GM23338 (cell line): ENCODE data around the gene PTPRN2. TPM values are rescaled to one million over a fixed set of nuclear protein-coding genes. Genes with fewer than 3 reads are reported as not detected.

Experiments used
- ATAC-seq: fragments of 200-7000 bp; cut with Tn5 transposase; 3 replicates; pipeline ENCODE4 v1.9.1; 2020
- DNase-seq: peaks from one replicate; pipeline ENCODE4 v3.0.0-alpha.2; 2015; ENCODE audit warnings: low spot score
- H2AFZ ChIP-seq: fragments of 200-600 bp; sonication (generic); 2 replicates; pipeline ENCODE4 v1.8.0; 2016; ENCODE audit warnings: antibody characterized with exemption, mild to moderate bottlenecking, moderate library complexity
- H3F3A ChIP-seq: fragments of 200-600 bp; sonication (generic); replicated peaks from 2 replicates; pipeline ENCODE4 v1.8.0; 2017; ENCODE audit warnings: antibody characterized with exemption, mixed run types, low read depth
- H3K27ac ChIP-seq: fragments of 200-600 bp; sonication (generic); 2 replicates; pipeline ENCODE4 v1.6.1; 2016; ENCODE audit warnings: low read depth
- H3K27me3 ChIP-seq: fragments of 200-600 bp; sonication (generic); 2 replicates; pipeline ENCODE4 v1.8.0; 2016; ENCODE audit warnings: mild to moderate bottlenecking, mixed run types, moderate library complexity; ENCODE audit not compliant: insufficient read depth
- H3K36me3 ChIP-seq: fragments of 200-600 bp; sonication (generic); 2 replicates; pipeline ENCODE4 v1.8.0; 2016; ENCODE audit warnings: mild to moderate bottlenecking; ENCODE audit not compliant: insufficient read depth
- H3K4me1 ChIP-seq: fragments of 200-600 bp; sonication (generic); 2 replicates; pipeline ENCODE4 v1.8.0; 2016; ENCODE audit warnings: mild to moderate bottlenecking, moderate library complexity; ENCODE audit not compliant: insufficient read depth
- H3K4me2 ChIP-seq: fragments of 200-600 bp; sonication (generic); 2 replicates; pipeline ENCODE4 v1.7.1; 2017; ENCODE audit warnings: mixed run types
- H3K4me3 ChIP-seq: fragments of 200-600 bp; sonication (generic); 2 replicates; pipeline ENCODE4 v1.6.1; 2016; ENCODE audit warnings: mixed run types
- H3K79me2 ChIP-seq: fragments of 200-600 bp; sonication (generic); replicated peaks from 2 replicates; pipeline ENCODE4 v1.8.0; 2017; ENCODE audit warnings: mild to moderate bottlenecking; ENCODE audit not compliant: insufficient read depth
- H3K9me2 ChIP-seq: fragments of 200-600 bp; sonication (generic); 2 replicates; pipeline ENCODE4 v1.8.0; 2017; ENCODE audit not compliant: insufficient read depth
- H4K20me1 ChIP-seq: fragments of 200-600 bp; sonication (generic); replicated peaks from 2 replicates; pipeline ENCODE4 v1.8.0; 2017; ENCODE audit warnings: mild to moderate bottlenecking; ENCODE audit not compliant: insufficient read depth
- H3K27ac Mint-ChIP-seq: 2 replicates; pipeline ENCODE4 v1.8.0; 2020; ENCODE audit warnings: inconsistent platforms, mild to moderate bottlenecking, moderate library complexity, mixed read lengths
- H3K27me3 Mint-ChIP-seq: 3 replicates; pipeline ENCODE4 v1.8.0; 2022; ENCODE audit warnings: low read depth, mild to moderate bottlenecking, moderate library complexity, mixed read lengths, inconsistent platforms; ENCODE audit not compliant: insufficient read depth, poor library complexity
- H3K36me3 Mint-ChIP-seq: 3 replicates; pipeline ENCODE4 v1.8.0; 2021; ENCODE audit warnings: low read depth, mild to moderate bottlenecking, inconsistent platforms, moderate library complexity, mixed read lengths
- H3K4me1 Mint-ChIP-seq: 3 replicates; pipeline ENCODE4 v1.8.0; 2020; ENCODE audit warnings: mild to moderate bottlenecking, inconsistent platforms, mixed read lengths
- H3K4me3 Mint-ChIP-seq: 3 replicates; pipeline ENCODE4 v1.8.0; 2021; ENCODE audit warnings: moderate library complexity, mild to moderate bottlenecking, inconsistent platforms, mixed read lengths
- H3K9me3 Mint-ChIP-seq: 3 replicates; pipeline ENCODE4 v1.8.0; 2020; ENCODE audit warnings: moderate library complexity, mild to moderate bottlenecking, inconsistent platforms, mixed read lengths
- CREB1 ChIP-seq: fragments of 250-450 bp; sonication (Bioruptor Pico); IDR thresholded peaks from 2 replicates; pipeline ENCODE4 v1.5.0; 2020; ENCODE audit warnings: low read depth, mild to moderate bottlenecking, moderate library complexity
- EZH2 ChIP-seq: fragments of 200-600 bp; sonication (generic); IDR thresholded peaks from one replicate; pipeline ENCODE4 v1.8.0; 2017; ENCODE audit warnings: antibody characterized with exemption, mild to moderate bottlenecking, low read depth; ENCODE audit not compliant: unreplicated experiment
- EZH2phosphoT487 ChIP-seq: fragments of 200-600 bp; sonication (generic); IDR thresholded peaks from one replicate; pipeline ENCODE4 v1.8.1; 2018; ENCODE audit warnings: antibody characterized with exemption; ENCODE audit not compliant: unreplicated experiment
- JUNB ChIP-seq: IDR thresholded peaks from one replicate; pipeline ENCODE4 v1.6.1; 2016; ENCODE audit warnings: antibody characterized with exemption; ENCODE audit not compliant: unreplicated experiment
- NANOG ChIP-seq: IDR thresholded peaks from 2 replicates; pipeline ENCODE4 v1.6.1; 2016; ENCODE audit warnings: antibody characterized with exemption, borderline replicate concordance
- POLR2AphosphoS5 ChIP-seq: IDR thresholded peaks from 2 replicates; pipeline ENCODE4 v1.6.1; 2016; ENCODE audit warnings: antibody characterized with exemption, low read depth
- STAT1 ChIP-seq: IDR thresholded peaks from one replicate; pipeline ENCODE4 v1.6.1; 2016; ENCODE audit warnings: antibody characterized with exemption; ENCODE audit not compliant: unreplicated experiment
- ZNF114 ChIP-seq: fragments of 250-450 bp; sonication (Bioruptor Pico); IDR thresholded peaks from 2 replicates; pipeline ENCODE4 v1.5.0; 2020; ENCODE audit warnings: mild to moderate bottlenecking, moderate library complexity
- ZNF331 ChIP-seq: fragments of 250-450 bp; sonication (Bioruptor Pico); IDR thresholded peaks from 2 replicates; pipeline ENCODE4 v1.5.0; 2020; ENCODE audit warnings: low read depth, mild to moderate bottlenecking, moderate library complexity
- polyA plus RNA-seq: library from polyadenylated mRNA; unstranded; fragments of >200 nt; fragmentation: Nextera tagmentation; extraction: Ambion mirVana; gene quantifications from 2 replicates; pipeline ENCODE4 v1.2.1, GENCODE V29; 2016
- total RNA-seq: library from RNA; depleted of rRNA; stranded (reverse); fragments of >200 nt; shearing (Covaris generic); gene quantifications from 2 replicates; pipeline ENCODE4 v1.2.3, GENCODE V29; 2014
- TF ChIP-seq, protein P1 (sequence below): IDR thresholded peaks from 2 replicates; pipeline ENCODE4 v1.6.1; 2016; ENCODE audit warnings: antibody characterized with exemption
- TF ChIP-seq, protein P2 (sequence below): IDR thresholded peaks from one replicate; pipeline ENCODE4 v1.6.1; 2018; ENCODE audit warnings: antibody characterized with exemption; ENCODE audit not compliant: unreplicated experiment
- TF ChIP-seq, protein P3 (sequence below), 2 experiments: fragments of 200-600 bp in 1 of 2; sonication (generic) in 1 of 2; conservative IDR thresholded peaks; 2 replicates each; pipeline versions ENCODE4 v1.5.1 to v1.6.1; 2016 to 2017; ENCODE audit warnings: antibody characterized with exemption in 2 of 2, low read depth in 2 of 2, mild to moderate bottlenecking in 2 of 2, moderate library complexity in 1 of 2

Gene PTPRN2
- total and polyA plus RNA-seq, 2 experiments from 2014 or later = 0.87 to 4.0 TPM

DNA sequence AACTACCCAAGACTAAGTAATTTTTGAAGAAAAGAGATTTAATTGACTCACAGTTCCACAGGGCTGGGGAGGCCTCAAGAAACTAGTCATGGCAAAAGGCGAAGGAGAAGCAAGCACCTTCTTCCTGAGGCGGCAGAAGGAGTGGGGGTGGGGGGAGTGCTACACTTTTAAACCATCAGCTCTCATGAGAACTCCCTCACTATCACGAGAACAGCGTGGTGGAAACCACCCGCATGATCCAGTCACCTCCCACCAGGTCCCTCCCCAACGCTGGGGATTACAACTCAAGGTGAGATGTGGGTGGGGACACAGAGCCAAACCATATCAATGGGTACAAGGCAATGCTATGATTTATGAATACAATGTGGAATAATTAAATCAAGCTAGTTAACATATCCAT lies 241.9 kb downstream of the PTPRN2 start:
- Histone ChIP-seq H3K4me3 (no peak overlapping the region), H3K4me1 (no peaks in the 10 kb centered on the region), H2AFZ (no peak overlapping the region), H3K27ac (no peak overlapping the region), H3K4me2 (no peak overlapping the region), H3F3A (no peaks in the 10 kb centered on the region), H3K27me3 (no peaks in the 10 kb centered on the region), H3K79me2 (no peaks in the 10 kb centered on the region), H3K36me3 (no peaks in the 10 kb centered on the region), H3K9me2 (no peaks in the 10 kb centered on the region), H4K20me1 (no peaks in the 10 kb centered on the region)
- ATAC-seq (no peak), DNase-seq (no peak)
- H3K4me3 Mint-ChIP-seq = no peak overlapping the region
- H3K27ac Mint-ChIP-seq = no peak overlapping the region
- peaks cover 48% of the 10 kb centered on the region for H3K36me3 Mint-ChIP-seq
- H3K27me3 Mint-ChIP-seq = peaks cover 6% of the 10 kb centered on the region
- H3K9me3 Mint-ChIP-seq = peaks cover 86% of the 10 kb centered on the region
- H3K4me1 Mint-ChIP-seq = no peaks in the 10 kb centered on the region; the same call in 2 of the 3 replicates
- TF ChIP-seq NANOG (no peak), STAT1 (no peak), ZNF114 (CRISPR knock-in tag) (no peak), EZH2phosphoT487 (no peak), EZH2 (no peak), ZNF331 (CRISPR knock-in tag) (no peak), POLR2AphosphoS5 (no peak), JUNB (no peak), CREB1 (CRISPR knock-in tag) (no peak)
- TF ChIP-seq, protein P1, sequence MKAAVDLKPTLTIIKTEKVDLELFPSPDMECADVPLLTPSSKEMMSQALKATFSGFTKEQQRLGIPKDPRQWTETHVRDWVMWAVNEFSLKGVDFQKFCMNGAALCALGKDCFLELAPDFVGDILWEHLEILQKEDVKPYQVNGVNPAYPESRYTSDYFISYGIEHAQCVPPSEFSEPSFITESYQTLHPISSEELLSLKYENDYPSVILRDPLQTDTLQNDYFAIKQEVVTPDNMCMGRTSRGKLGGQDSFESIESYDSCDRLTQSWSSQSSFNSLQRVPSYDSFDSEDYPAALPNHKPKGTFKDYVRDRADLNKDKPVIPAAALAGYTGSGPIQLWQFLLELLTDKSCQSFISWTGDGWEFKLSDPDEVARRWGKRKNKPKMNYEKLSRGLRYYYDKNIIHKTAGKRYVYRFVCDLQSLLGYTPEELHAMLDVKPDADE = no peak
- TF ChIP-seq, protein P2, sequence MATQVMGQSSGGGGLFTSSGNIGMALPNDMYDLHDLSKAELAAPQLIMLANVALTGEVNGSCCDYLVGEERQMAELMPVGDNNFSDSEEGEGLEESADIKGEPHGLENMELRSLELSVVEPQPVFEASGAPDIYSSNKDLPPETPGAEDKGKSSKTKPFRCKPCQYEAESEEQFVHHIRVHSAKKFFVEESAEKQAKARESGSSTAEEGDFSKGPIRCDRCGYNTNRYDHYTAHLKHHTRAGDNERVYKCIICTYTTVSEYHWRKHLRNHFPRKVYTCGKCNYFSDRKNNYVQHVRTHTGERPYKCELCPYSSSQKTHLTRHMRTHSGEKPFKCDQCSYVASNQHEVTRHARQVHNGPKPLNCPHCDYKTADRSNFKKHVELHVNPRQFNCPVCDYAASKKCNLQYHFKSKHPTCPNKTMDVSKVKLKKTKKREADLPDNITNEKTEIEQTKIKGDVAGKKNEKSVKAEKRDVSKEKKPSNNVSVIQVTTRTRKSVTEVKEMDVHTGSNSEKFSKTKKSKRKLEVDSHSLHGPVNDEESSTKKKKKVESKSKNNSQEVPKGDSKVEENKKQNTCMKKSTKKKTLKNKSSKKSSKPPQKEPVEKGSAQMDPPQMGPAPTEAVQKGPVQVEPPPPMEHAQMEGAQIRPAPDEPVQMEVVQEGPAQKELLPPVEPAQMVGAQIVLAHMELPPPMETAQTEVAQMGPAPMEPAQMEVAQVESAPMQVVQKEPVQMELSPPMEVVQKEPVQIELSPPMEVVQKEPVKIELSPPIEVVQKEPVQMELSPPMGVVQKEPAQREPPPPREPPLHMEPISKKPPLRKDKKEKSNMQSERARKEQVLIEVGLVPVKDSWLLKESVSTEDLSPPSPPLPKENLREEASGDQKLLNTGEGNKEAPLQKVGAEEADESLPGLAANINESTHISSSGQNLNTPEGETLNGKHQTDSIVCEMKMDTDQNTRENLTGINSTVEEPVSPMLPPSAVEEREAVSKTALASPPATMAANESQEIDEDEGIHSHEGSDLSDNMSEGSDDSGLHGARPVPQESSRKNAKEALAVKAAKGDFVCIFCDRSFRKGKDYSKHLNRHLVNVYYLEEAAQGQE = no peak
- TF ChIP-seq, protein P3, sequence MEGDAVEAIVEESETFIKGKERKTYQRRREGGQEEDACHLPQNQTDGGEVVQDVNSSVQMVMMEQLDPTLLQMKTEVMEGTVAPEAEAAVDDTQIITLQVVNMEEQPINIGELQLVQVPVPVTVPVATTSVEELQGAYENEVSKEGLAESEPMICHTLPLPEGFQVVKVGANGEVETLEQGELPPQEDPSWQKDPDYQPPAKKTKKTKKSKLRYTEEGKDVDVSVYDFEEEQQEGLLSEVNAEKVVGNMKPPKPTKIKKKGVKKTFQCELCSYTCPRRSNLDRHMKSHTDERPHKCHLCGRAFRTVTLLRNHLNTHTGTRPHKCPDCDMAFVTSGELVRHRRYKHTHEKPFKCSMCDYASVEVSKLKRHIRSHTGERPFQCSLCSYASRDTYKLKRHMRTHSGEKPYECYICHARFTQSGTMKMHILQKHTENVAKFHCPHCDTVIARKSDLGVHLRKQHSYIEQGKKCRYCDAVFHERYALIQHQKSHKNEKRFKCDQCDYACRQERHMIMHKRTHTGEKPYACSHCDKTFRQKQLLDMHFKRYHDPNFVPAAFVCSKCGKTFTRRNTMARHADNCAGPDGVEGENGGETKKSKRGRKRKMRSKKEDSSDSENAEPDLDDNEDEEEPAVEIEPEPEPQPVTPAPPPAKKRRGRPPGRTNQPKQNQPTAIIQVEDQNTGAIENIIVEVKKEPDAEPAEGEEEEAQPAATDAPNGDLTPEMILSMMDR (conservative IDR thresholded peaks at IDR 0.05; ENCODE audit: low read depth in 2 of 2) = no peak
